Karpas-422 (cell line): Measurements from ENCODE around the gene ZNF592. TPM values are rescaled to one million over a fixed set of nuclear protein-coding genes. Genes with fewer than 3 reads are reported as not detected.
A peak's percentile ranks its signal among the peaks of the same experiment; 100 is the strongest.
"Not testable (repeated sequence)": the region's sequence is repeated elsewhere in the genome, so short reads cannot be mapped to it uniquely, and the experiment has no call there.

Source experiments
- DNase-seq: peaks from one replicate; pipeline ENCODE4 v3.0.0-alpha.2; 2015
- H2AFZ ChIP-seq: fragments of 200-600 bp; sonication (generic); 2 replicates; pipeline ENCODE4 v1.6.1; 2014; ENCODE audit warnings: antibody characterized with exemption, low read length, mixed read lengths
- H3K27ac ChIP-seq: fragments of 200-600 bp; sonication (generic); 2 replicates; pipeline ENCODE4 v1.5.1; 2014; ENCODE audit warnings: mild to moderate bottlenecking, low read length, moderate library complexity
- H3K27me3 ChIP-seq: fragments of 200-600 bp; sonication (generic); 2 replicates; pipeline ENCODE4 v1.6.1; 2014; ENCODE audit warnings: low read length, mixed read lengths
- H3K36me3 ChIP-seq: fragments of 200-600 bp; sonication (generic); 2 replicates; pipeline ENCODE4 v1.6.1; 2014; ENCODE audit warnings: low read length, mixed read lengths; ENCODE audit not compliant: insufficient read depth
- H3K4me1 ChIP-seq: fragments of 200-600 bp; sonication (generic); 2 replicates; pipeline ENCODE4 v1.6.1; 2014; ENCODE audit warnings: mild to moderate bottlenecking, low read length, mixed read lengths
- H3K4me2 ChIP-seq: fragments of 200-600 bp; sonication (generic); 2 replicates; pipeline ENCODE4 v1.6.1; 2014; ENCODE audit warnings: low read length, low read depth, mild to moderate bottlenecking; ENCODE audit not compliant: poor library complexity, severe bottlenecking
- H3K4me3 ChIP-seq: fragments of 200-600 bp; sonication (generic); 2 replicates; pipeline ENCODE4 v1.5.1; 2014; ENCODE audit warnings: mild to moderate bottlenecking, antibody characterized with exemption, low read length, mixed read lengths
- H3K79me2 ChIP-seq: fragments of 200-600 bp; sonication (generic); 2 replicates; pipeline ENCODE4 v1.6.1; 2014; ENCODE audit warnings: mild to moderate bottlenecking, low read length, mixed read lengths
- H3K9ac ChIP-seq: fragments of 200-600 bp; sonication (generic); 2 replicates; pipeline ENCODE4 v1.6.0; 2014; ENCODE audit warnings: low read length
- H3K9me2 ChIP-seq: fragments of 200-600 bp; sonication (generic), shearing (Covaris generic); replicated peaks from 2 replicates; pipeline ENCODE4 v1.6.0; 2014; ENCODE audit warnings: mild to moderate bottlenecking, low read length, moderate library complexity; ENCODE audit not compliant: insufficient read depth
- H3K9me3 ChIP-seq: fragments of 300-700, 200-600 bp; sonication (generic); 2 replicates; pipeline ENCODE4 v1.6.1; 2014; ENCODE audit warnings: low read length, mixed read lengths
- H4K20me1 ChIP-seq: fragments of 200-600 bp; sonication (generic); 2 replicates; pipeline ENCODE4 v1.6.1; 2014; ENCODE audit warnings: mild to moderate bottlenecking, antibody characterized with exemption, low read length, low read depth; ENCODE audit not compliant: insufficient read depth
- total RNA-seq: library from RNA; depleted of rRNA; stranded (reverse); fragments of >200 nt; shearing (Covaris generic); gene quantifications from 2 replicates; pipeline ENCODE4 v1.2.3, GENCODE V29; 2014; ENCODE audit warnings: low replicate concordance

ZNF592 gene
- total RNA-seq, 1 experiment from 2014 or later: 15.5 TPM

DNA sequence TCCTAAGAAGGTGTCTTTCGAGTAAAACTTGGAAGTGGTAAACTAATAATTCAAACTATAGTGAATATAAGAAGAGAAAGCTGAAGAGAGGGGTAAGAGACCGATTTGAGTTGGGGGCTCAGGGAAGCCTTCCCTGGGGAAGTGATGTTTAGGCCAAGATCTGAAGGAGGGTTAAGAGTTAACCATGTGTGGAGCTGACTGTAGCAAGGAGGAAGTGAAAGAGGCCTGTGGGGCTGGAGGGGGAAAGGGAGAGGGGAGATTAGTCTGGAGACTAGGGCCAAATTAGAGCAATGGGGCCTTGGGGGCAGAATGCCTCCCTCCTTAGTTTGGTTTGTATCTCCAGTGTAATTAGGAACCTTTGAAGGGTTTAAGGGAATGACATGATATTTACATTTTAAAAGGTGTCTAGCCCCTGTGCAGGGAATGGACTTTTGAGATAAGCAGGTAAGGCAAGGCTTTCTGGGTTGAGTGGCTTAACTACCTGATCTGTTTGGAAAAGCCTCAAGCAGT is 2.2 kb downstream of the ZNF592 start:
- peak overlapping the region; percentile 75 for H3K27ac ChIP-seq
- peaks cover 35% of the 10 kb centered on the region for H3K4me1 ChIP-seq
- H3K9ac ChIP-seq: peak overlapping the region; percentile 90
- no peaks in the 10 kb centered on the region for H3K9me2 ChIP-seq
- H3K79me2 ChIP-seq: peaks cover 69% of the 10 kb centered on the region
- peaks cover 11% of the 10 kb centered on the region for H4K20me1 ChIP-seq
- H3K27me3 ChIP-seq: no peaks in the 10 kb centered on the region
- 0 out of 2 replicates have a peak, but pooled peaks cover 5% of the 10 kb centered on the region for H3K36me3 ChIP-seq
- peak; percentile 82 for DNase-seq
- H2AFZ ChIP-seq: no peak overlapping the region
- peak overlapping the region; percentile 87 for H3K4me2 ChIP-seq
- H3K4me3 ChIP-seq: peak overlapping the region; percentile 87
- no peaks in the 10 kb centered on the region for H3K9me3 ChIP-seq

DNA sequence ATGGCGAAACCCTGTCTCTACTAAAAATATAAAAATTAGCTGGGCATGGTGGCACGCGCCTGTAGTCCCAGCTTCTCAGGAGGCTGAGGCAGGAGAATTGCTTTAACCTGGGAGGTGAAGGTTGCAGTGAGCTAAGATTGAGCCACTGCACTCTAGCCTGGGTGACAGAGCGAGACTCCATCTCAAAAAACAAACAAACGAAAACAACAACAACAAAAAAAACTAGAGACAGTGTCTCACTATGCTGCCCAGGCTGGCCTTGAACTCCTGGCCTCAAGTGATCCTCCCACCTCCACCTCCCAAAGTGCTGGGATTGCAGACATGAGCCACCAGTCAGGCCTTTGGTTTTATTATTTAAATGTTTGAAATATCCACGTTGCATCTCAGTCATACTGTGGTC is 3.3 kb downstream of the ZNF592 start:
- not testable (repeated sequence) for H2AFZ ChIP-seq, H3K9ac ChIP-seq, H3K4me3 ChIP-seq, H3K4me2 ChIP-seq, H3K9me3 ChIP-seq, H3K36me3 ChIP-seq, H3K9me2 ChIP-seq, H3K27me3 ChIP-seq, DNase-seq
- Histone ChIP-seq H3K27ac (0 out of 2 replicates have a peak overlapping the region, but pooled peaks have one; percentile 0), H3K79me2 (peaks cover 80% of the 10 kb centered on the region), H4K20me1 (peaks cover 11% of the 10 kb centered on the region), H3K4me1 (peaks cover 35% of the 10 kb centered on the region)

GRCh38 chr15:84752195-84752594 is 3.8 kb downstream of the ZNF592 start:
- Histone ChIP-seq H2AFZ (no peak overlapping the region), H4K20me1 (peaks cover 11% of the 10 kb centered on the region), H3K9me2 (no peaks in the 10 kb centered on the region), H3K79me2 (peaks cover 85% of the 10 kb centered on the region), H3K4me2 (no peak overlapping the region), H3K9me3 (no peaks in the 10 kb centered on the region), H3K36me3 (0 out of 2 replicates have a peak, but pooled peaks cover 5% of the 10 kb centered on the region), H3K4me1 (peaks cover 33% of the 10 kb centered on the region), H3K4me3 (no peak overlapping the region), H3K27ac (0 out of 2 replicates have a peak overlapping the region, but pooled peaks have one; percentile 0), H3K27me3 (no peaks in the 10 kb centered on the region), H3K9ac (no peak overlapping the region)
- no peak for DNase-seq

DNA sequence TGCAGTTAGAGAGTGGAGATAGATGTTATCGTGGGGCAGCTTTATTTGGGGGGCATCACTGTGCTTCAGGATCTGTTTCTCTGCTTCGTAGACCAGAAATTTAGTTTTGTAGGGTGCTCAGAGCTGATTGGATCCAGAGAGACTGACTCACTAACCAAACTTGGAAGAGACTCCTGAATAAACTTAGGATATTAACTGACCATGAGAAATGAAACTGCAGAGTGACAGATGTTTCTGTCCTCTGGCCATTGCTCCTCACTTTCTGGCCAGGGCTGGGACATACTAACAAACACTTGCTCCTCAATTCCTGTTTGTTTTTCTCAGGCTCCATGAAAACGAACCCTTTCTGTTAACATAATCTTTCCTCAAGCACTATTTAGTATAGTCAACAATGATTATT is 4.3 kb downstream of the ZNF592 start:
- no peak overlapping the region for H3K9ac ChIP-seq
- DNase-seq: no peak
- H3K79me2 ChIP-seq: peaks cover 90% of the 10 kb centered on the region
- no peak overlapping the region for H3K27ac ChIP-seq
- H2AFZ ChIP-seq: no peak overlapping the region
- peaks cover 28% of the 10 kb centered on the region for H3K4me1 ChIP-seq
- H3K27me3 ChIP-seq: no peaks in the 10 kb centered on the region
- H3K9me3 ChIP-seq: no peaks in the 10 kb centered on the region
- 0 out of 2 replicates have a peak, but pooled peaks cover 5% of the 10 kb centered on the region for H3K36me3 ChIP-seq
- no peaks in the 10 kb centered on the region for H3K9me2 ChIP-seq
- H3K4me2 ChIP-seq: no peak overlapping the region
- H4K20me1 ChIP-seq: peaks cover 11% of the 10 kb centered on the region
- no peak overlapping the region for H3K4me3 ChIP-seq

GRCh38 chr15:84754889-84755288 is 6.5 kb downstream of the ZNF592 start:
- not testable (repeated sequence) for H3K4me2 ChIP-seq, H3K4me3 ChIP-seq, H3K36me3 ChIP-seq, H3K9me2 ChIP-seq, DNase-seq, H3K27me3 ChIP-seq, H3K9ac ChIP-seq, H3K9me3 ChIP-seq, H3K27ac ChIP-seq, H2AFZ ChIP-seq
- Histone ChIP-seq H4K20me1 (peaks cover 11% of the 10 kb centered on the region; the same call in 1 of the 2 replicates), H3K79me2 (peaks cover 100% of the 10 kb centered on the region), H3K4me1 (peaks cover 36% of the 10 kb centered on the region)

- H3K9me2 ChIP-seq: no peaks in the 10 kb centered on the region
- DNase-seq: no peak
- no peak overlapping the region for H2AFZ ChIP-seq
- H3K27me3 ChIP-seq: no peaks in the 10 kb centered on the region
- H3K4me1 ChIP-seq: peaks cover 36% of the 10 kb centered on the region
- no peak overlapping the region for H3K4me3 ChIP-seq
- H4K20me1 ChIP-seq: peaks cover 16% of the 10 kb centered on the region
- H3K27ac ChIP-seq: no peak overlapping the region
- H3K4me2 ChIP-seq: no peak overlapping the region
- peaks cover 100% of the 10 kb centered on the region for H3K79me2 ChIP-seq
- no peak overlapping the region for H3K9ac ChIP-seq
- H3K36me3 ChIP-seq: 0 out of 2 replicates have a peak, but pooled peaks cover 5% of the 10 kb centered on the region
- H3K9me3 ChIP-seq: no peaks in the 10 kb centered on the region
Measured at GRCh38 chr15:84755736-84756527, 7.5 kb downstream of the ZNF592 start.

- Histone ChIP-seq H3K9me3 (no peaks in the 10 kb centered on the region), H3K4me3 (no peak overlapping the region), H3K36me3 (no peaks in the 10 kb centered on the region), H3K79me2 (peaks cover 100% of the 10 kb centered on the region), H3K4me1 (peaks cover 33% of the 10 kb centered on the region), H3K9ac (no peak overlapping the region), H3K27me3 (no peaks in the 10 kb centered on the region), H3K9me2 (no peaks in the 10 kb centered on the region), H3K27ac (no peak overlapping the region), H4K20me1 (peaks cover 23% of the 10 kb centered on the region), H2AFZ (no peak overlapping the region), H3K4me2 (no peak overlapping the region)
- no peak for DNase-seq
Measured at GRCh38 chr15:84759018-84759417, 10.6 kb downstream of the ZNF592 start.

- Histone ChIP-seq H3K27ac (peak overlapping the region; percentile 40; the same call in 1 of the 2 replicates), H2AFZ (no peak overlapping the region), H3K36me3 (peaks cover 10% of the 10 kb centered on the region; the same call in 1 of the 2 replicates), H3K9ac (no peak overlapping the region), H3K4me1 (peaks cover 33% of the 10 kb centered on the region), H3K9me2 (no peaks in the 10 kb centered on the region), H3K4me3 (no peak overlapping the region), H3K9me3 (no peaks in the 10 kb centered on the region), H3K79me2 (peaks cover 100% of the 10 kb centered on the region), H3K27me3 (no peaks in the 10 kb centered on the region), H3K4me2 (peak overlapping the region; percentile 25), H4K20me1 (peaks cover 23% of the 10 kb centered on the region)
- DNase-seq: no peak
Measured at GRCh38 chr15:84760219-84760618, 11.8 kb downstream of the ZNF592 start.
